WTC11 (cell line): ENCODE data around the gene GRPEL2. TPM values are rescaled to one million over a fixed set of nuclear protein-coding genes. Genes with fewer than 3 reads are reported as not detected.

Experiments used
- ATAC-seq: fragments of 200-7000 bp; cut with Tn5 transposase; 2 replicates; pipeline ENCODE4 v1.10.0; 2021; ENCODE audit warnings: mild to moderate bottlenecking, moderate library complexity
- Bru-seq: library from RNA; stranded (reverse); fragments of 400-500 nt; gene quantifications from one replicate; lab custom pipeline; 2021; lab: Mats Ljungman, UMichigan
- CTCF ChIA-PET: fragments of 300-600 bp; sonication (Branson Sonifier 250); formaldehyde crosslinking; loops from one replicate; lab custom pipeline; 2021; ENCODE audit warnings: antibody characterized with exemption; lab: Charles Lee
- POLR2A ChIA-PET: fragments of 350-600 bp; sonication (Branson Sonifier 250); formaldehyde crosslinking; loops from one replicate; lab custom pipeline; 2021; ENCODE audit warnings: antibody characterized with exemption; lab: Charles Lee
- DNase-seq: peaks from one replicate; pipeline ENCODE4 v3.0.0; 2021; ENCODE audit warnings: low spot score
- H3K27ac Mint-ChIP-seq: 2 replicates; pipeline ENCODE4 v1.8.0; 2021; ENCODE audit warnings: mixed read lengths
- H3K27me3 Mint-ChIP-seq: 2 replicates; pipeline ENCODE4 v1.8.0; 2021; ENCODE audit warnings: low read depth, mild to moderate bottlenecking, moderate library complexity, mixed read lengths
- H3K36me3 Mint-ChIP-seq: 2 replicates; pipeline ENCODE4 v1.8.0; 2021; ENCODE audit warnings: mixed read lengths
- H3K4me1 Mint-ChIP-seq: 2 replicates; pipeline ENCODE4 v1.8.0; 2022; ENCODE audit warnings: mixed read lengths
- H3K4me3 Mint-ChIP-seq: 2 replicates; pipeline ENCODE4 v1.8.0; 2021; ENCODE audit warnings: mild to moderate bottlenecking, moderate library complexity, mixed read lengths
- H3K9me3 Mint-ChIP-seq: 2 replicates; pipeline ENCODE4 v1.8.0; 2021; ENCODE audit warnings: mixed read lengths
- CBFB ChIP-seq: sonication (generic); formaldehyde crosslinking; IDR thresholded peaks from 2 replicates; pipeline ENCODE4 v1.8.1; 2022; ENCODE audit warnings: mild to moderate bottlenecking, low read depth, missing genetic modification reagents
- FOXP1 ChIP-seq: sonication (generic); formaldehyde crosslinking; IDR thresholded peaks from 2 replicates; pipeline ENCODE4 v1.8.0; 2022; ENCODE audit warnings: missing genetic modification reagents, mild to moderate bottlenecking, moderate library complexity, borderline replicate concordance
- GRHL2 ChIP-seq: fragments of 250-450 bp; sonication (Bioruptor Pico); IDR thresholded peaks from 2 replicates; pipeline ENCODE4 v1.8.0; 2022; ENCODE audit warnings: mild to moderate bottlenecking, moderate library complexity; ENCODE audit not compliant: insufficient replicate concordance, severe bottlenecking
- HMGA2 ChIP-seq: fragments of 250-450 bp; sonication (Bioruptor Pico); IDR thresholded peaks from 2 replicates; pipeline ENCODE4 v1.4.0; 2021; ENCODE audit warnings: mild to moderate bottlenecking, moderate library complexity
- JAZF1 ChIP-seq: fragments of 250-450 bp; sonication (Bioruptor Pico); IDR thresholded peaks from 2 replicates; pipeline ENCODE4 v1.9.0; 2021; ENCODE audit warnings: moderate library complexity, mild to moderate bottlenecking, inconsistent platforms
- KAT7 ChIP-seq: sonication (generic); formaldehyde crosslinking; IDR thresholded peaks from 2 replicates; pipeline ENCODE4 v1.8.1; 2023; ENCODE audit warnings: missing genetic modification reagents, mild to moderate bottlenecking, borderline replicate concordance
- NFATC4 ChIP-seq: fragments of 250-450 bp; sonication (Bioruptor Pico); IDR thresholded peaks from 2 replicates; pipeline ENCODE4 v1.9.0; 2021; ENCODE audit warnings: mild to moderate bottlenecking
- NFYB ChIP-seq: sonication (generic); formaldehyde crosslinking; conservative IDR thresholded peaks from 2 replicates; pipeline ENCODE4 v1.8.0; 2022; ENCODE audit warnings: low read depth, missing genetic modification reagents
- NR3C1 ChIP-seq: sonication (generic); formaldehyde crosslinking; conservative IDR thresholded peaks from 2 replicates; pipeline ENCODE4 v1.8.1; 2023; ENCODE audit warnings: low read depth, mild to moderate bottlenecking, missing genetic modification reagents
- OVOL2 ChIP-seq: fragments of 250-450 bp; sonication (Bioruptor Pico); IDR thresholded peaks from 2 replicates; pipeline ENCODE4 v1.9.0; 2021; ENCODE audit warnings: mild to moderate bottlenecking, borderline replicate concordance
- PRRX2 ChIP-seq: fragments of 250-450 bp; sonication (Bioruptor Pico); IDR thresholded peaks from 2 replicates; pipeline ENCODE4 v1.8.0; 2021; ENCODE audit warnings: mild to moderate bottlenecking
- SMAD4 ChIP-seq: sonication (generic); formaldehyde crosslinking; IDR thresholded peaks from 2 replicates; pipeline ENCODE4 v1.8.0; 2022; ENCODE audit warnings: mild to moderate bottlenecking, missing genetic modification reagents
- TEAD1 ChIP-seq: sonication (generic); formaldehyde crosslinking; IDR thresholded peaks from 2 replicates; pipeline ENCODE4 v1.8.0; 2022; ENCODE audit warnings: mild to moderate bottlenecking, missing genetic modification reagents
- ZNF121 ChIP-seq: sonication (generic); formaldehyde crosslinking; IDR thresholded peaks from 2 replicates; pipeline ENCODE4 v1.8.0; 2023; ENCODE audit warnings: missing genetic modification reagents
- ZNF219 ChIP-seq: sonication (generic); formaldehyde crosslinking; IDR thresholded peaks from 2 replicates; pipeline ENCODE4 v1.8.0; 2023; ENCODE audit warnings: missing genetic modification reagents, mild to moderate bottlenecking, borderline replicate concordance
- ZNF232 ChIP-seq: sonication (generic); formaldehyde crosslinking; IDR thresholded peaks from 2 replicates; pipeline ENCODE4 v1.8.0; 2022; ENCODE audit warnings: mild to moderate bottlenecking, missing genetic modification reagents
- ZNF396 ChIP-seq: fragments of 250-450 bp; sonication (Bioruptor Pico); IDR thresholded peaks from 2 replicates; pipeline ENCODE4 v1.8.0; 2021; ENCODE audit warnings: mild to moderate bottlenecking, moderate library complexity, borderline replicate concordance
- ZNF423 ChIP-seq: fragments of 250-450 bp; sonication (Bioruptor Pico); IDR thresholded peaks from 2 replicates; pipeline ENCODE4 v2.1.2; 2022; ENCODE audit warnings: mild to moderate bottlenecking, moderate library complexity
- long read RNA-seq, 3 experiments: library from RNA in 1 of 3; library from capped mRNA in 1 of 3; library from polyadenylated mRNA in 1 of 3; unstranded in 2 of 3; stranded (forward) in 1 of 3; transcript quantifications; one replicate each; pipeline ENCODE4 v2.0.0, GENCODE V29; 2021
- total RNA-seq: library from RNA; stranded (reverse); gene quantifications from 3 replicates; pipeline ENCODE4 v1.2.3, GENCODE V29; 2021
- TF ChIP-seq, protein P1 (sequence below): sonication (generic); formaldehyde crosslinking; IDR thresholded peaks from 2 replicates; pipeline ENCODE4 v1.8.0; 2022; ENCODE audit warnings: mild to moderate bottlenecking, missing genetic modification reagents
- TF ChIP-seq, protein P2 (sequence below): fragments of 250-450 bp; sonication (Bioruptor Pico); IDR thresholded peaks from 2 replicates; pipeline ENCODE4 v2.1.2; 2022; ENCODE audit warnings: mild to moderate bottlenecking, moderate library complexity
- TF ChIP-seq, protein P3 (sequence below): fragments of 250-450 bp; sonication (Bioruptor Pico); IDR thresholded peaks from 2 replicates; pipeline ENCODE4 v1.9.0; 2021; ENCODE audit warnings: mild to moderate bottlenecking
- TF ChIP-seq, protein P4 (sequence below): sonication (generic); formaldehyde crosslinking; IDR thresholded peaks from 2 replicates; pipeline ENCODE4 v1.8.1; 2023; ENCODE audit warnings: mild to moderate bottlenecking, missing genetic modification reagents, moderate library complexity
- TF ChIP-seq, protein P5 (sequence below): sonication (generic); formaldehyde crosslinking; IDR thresholded peaks from 2 replicates; pipeline ENCODE4 v1.8.1; 2022; ENCODE audit warnings: mild to moderate bottlenecking, missing genetic modification reagents, moderate library complexity, borderline replicate concordance
- TF ChIP-seq, protein P6 (sequence below): sonication (generic); formaldehyde crosslinking; IDR thresholded peaks from 2 replicates; pipeline ENCODE4 v1.8.1; 2023; ENCODE audit warnings: mild to moderate bottlenecking, missing genetic modification reagents, borderline replicate concordance
- TF ChIP-seq, protein P7 (sequence below): sonication (generic); formaldehyde crosslinking; IDR thresholded peaks from 2 replicates; pipeline ENCODE4 v1.8.1; 2022; ENCODE audit warnings: low read depth, mild to moderate bottlenecking, moderate library complexity, missing genetic modification reagents, borderline replicate concordance

Gene GRPEL2, protein sequence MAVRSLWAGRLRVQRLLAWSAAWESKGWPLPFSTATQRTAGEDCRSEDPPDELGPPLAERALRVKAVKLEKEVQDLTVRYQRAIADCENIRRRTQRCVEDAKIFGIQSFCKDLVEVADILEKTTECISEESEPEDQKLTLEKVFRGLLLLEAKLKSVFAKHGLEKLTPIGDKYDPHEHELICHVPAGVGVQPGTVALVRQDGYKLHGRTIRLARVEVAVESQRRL
- total RNA-seq (35.3 to 48.6 TPM (median 35.5 TPM) in 3 replicates), Bru-seq, nascent RNA (percentile 98 among the genes with signal in this experiment)
- long read RNA-seq, experiment 1, full-length matches to known transcripts = 199 of 238 reads
- long read RNA-seq, experiment 1, partial matches to known transcripts = 33 of 238 reads
- long read RNA-seq, experiment 1, other reads (novel, unspliced or antisense) = 6 of 238 reads
- long read RNA-seq, experiment 2, full-length matches to known transcripts = 7 of 25 reads
- long read RNA-seq, experiment 2, partial matches to known transcripts = 18 of 25 reads
- long read RNA-seq, experiment 2, other reads (novel, unspliced or antisense) = 0 of 25 reads
- long read RNA-seq, experiment 3, full-length matches to known transcripts = 19 of 27 reads
- long read RNA-seq, experiment 3, partial matches to known transcripts = 0 of 27 reads
- long read RNA-seq, experiment 3, other reads (novel, unspliced or antisense) = 8 of 27 reads

DNA sequence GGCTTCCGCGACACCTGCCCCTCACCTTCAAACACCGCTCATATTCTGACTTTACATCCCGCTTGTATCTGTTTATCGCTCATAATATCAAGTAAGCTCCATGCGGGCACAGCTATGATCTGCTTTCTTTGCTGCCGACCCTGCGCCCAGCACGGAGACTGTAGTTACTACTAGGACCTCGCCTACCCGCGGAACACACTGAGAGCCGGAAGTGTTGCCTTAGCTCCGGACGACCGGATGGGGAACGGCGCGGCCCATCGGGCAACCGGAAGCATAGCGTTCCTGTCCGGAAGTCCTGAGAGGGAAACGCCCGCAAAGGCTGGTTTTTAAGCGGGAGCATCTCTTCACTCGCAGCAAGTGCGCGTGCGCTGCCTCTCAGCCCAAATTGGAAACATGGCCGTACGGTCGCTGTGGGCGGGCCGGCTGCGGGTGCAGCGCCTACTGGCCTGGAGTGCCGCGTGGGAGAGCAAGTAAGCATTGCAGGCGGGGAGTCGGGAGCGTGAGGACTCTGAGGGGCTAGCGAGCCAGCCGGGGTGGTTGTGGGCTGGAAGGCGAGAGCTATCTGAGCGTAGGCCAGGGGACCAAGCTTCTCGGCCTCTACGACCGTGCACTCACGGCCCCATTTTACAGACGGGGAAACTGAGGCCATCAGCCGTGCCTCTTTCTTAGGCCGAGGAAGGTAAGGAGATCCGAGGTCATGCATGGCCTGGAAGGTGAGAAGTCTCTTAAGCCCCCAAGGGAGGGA lies at the start of gene GRPEL2:
TSS of gene GRPEL2 (plus strand) at position 353 of the 745 bp plus-strand sequence. CDS start at position 394, 41 bp downstream.
- DNase-seq = peak; percentile 94
- POLR2A ChIA-PET = interaction anchor here (0.7 to 1.5 kb wide), 5 partner anchors 12 to 214 kb away, joined by 3 to 16 read pairs (median 4); partner anchors contain the start of gene PCYOX1L
- H3K36me3 Mint-ChIP-seq = peaks cover 35% of the 10 kb centered on the region
- peak within 1 kb of the TSS; percentile 89 for H3K4me3 Mint-ChIP-seq
- peaks cover 20% of the 10 kb centered on the region for H3K4me1 Mint-ChIP-seq
- H3K9me3 Mint-ChIP-seq = no peaks in the 10 kb centered on the region
- H3K27me3 Mint-ChIP-seq = peaks cover 13% of the 10 kb centered on the region
- peak within 1 kb of the TSS; percentile 90 for H3K27ac Mint-ChIP-seq
- peak; percentile 97 for ATAC-seq
- CTCF ChIA-PET = interaction anchor here (0.6 to 3.0 kb wide), 11 partner anchors 10 to 942 kb away, joined by 3 to 15 read pairs (median 4); partner anchors contain the start of gene PCYOX1L
- TF ChIP-seq, protein P1, sequence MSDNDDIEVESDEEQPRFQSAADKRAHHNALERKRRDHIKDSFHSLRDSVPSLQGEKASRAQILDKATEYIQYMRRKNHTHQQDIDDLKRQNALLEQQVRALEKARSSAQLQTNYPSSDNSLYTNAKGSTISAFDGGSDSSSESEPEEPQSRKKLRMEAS (CRISPR knock-in tag) = peak; percentile 94
- TF ChIP-seq, protein P2, sequence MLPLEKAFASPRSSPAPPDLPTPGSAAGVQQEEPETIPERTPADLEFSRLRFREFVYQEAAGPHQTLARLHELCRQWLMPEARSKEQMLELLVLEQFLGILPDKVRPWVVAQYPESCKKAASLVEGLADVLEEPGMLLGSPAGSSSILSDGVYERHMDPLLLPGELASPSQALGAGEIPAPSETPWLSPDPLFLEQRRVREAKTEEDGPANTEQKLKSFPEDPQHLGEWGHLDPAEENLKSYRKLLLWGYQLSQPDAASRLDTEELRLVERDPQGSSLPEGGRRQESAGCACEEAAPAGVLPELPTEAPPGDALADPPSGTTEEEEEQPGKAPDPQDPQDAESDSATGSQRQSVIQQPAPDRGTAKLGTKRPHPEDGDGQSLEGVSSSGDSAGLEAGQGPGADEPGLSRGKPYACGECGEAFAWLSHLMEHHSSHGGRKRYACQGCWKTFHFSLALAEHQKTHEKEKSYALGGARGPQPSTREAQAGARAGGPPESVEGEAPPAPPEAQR (CRISPR knock-in tag) = no peak
- TF ChIP-seq NFYB (CRISPR knock-in tag) = 0 out of 2 replicates have a peak, but pooled peaks have one; percentile 31
- peak; percentile 98; the same call in 1 of the 2 replicates for TF ChIP-seq KAT7 (CRISPR knock-in tag)
- peak; percentile 92 for TF ChIP-seq FOXP1
- TF ChIP-seq, protein P3, sequence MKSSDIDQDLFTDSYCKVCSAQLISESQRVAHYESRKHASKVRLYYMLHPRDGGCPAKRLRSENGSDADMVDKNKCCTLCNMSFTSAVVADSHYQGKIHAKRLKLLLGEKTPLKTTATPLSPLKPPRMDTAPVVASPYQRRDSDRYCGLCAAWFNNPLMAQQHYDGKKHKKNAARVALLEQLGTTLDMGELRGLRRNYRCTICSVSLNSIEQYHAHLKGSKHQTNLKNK (CRISPR knock-in tag) = no peak
- TF ChIP-seq ZNF121 (CRISPR knock-in tag) = no peak
- no peak for TF ChIP-seq NFATC4 (CRISPR knock-in tag)
- TF ChIP-seq, protein P4, sequence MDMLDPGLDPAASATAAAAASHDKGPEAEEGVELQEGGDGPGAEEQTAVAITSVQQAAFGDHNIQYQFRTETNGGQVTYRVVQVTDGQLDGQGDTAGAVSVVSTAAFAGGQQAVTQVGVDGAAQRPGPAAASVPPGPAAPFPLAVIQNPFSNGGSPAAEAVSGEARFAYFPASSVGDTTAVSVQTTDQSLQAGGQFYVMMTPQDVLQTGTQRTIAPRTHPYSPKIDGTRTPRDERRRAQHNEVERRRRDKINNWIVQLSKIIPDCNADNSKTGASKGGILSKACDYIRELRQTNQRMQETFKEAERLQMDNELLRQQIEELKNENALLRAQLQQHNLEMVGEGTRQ (CRISPR knock-in tag) = no peak
- TF ChIP-seq, protein P5, sequence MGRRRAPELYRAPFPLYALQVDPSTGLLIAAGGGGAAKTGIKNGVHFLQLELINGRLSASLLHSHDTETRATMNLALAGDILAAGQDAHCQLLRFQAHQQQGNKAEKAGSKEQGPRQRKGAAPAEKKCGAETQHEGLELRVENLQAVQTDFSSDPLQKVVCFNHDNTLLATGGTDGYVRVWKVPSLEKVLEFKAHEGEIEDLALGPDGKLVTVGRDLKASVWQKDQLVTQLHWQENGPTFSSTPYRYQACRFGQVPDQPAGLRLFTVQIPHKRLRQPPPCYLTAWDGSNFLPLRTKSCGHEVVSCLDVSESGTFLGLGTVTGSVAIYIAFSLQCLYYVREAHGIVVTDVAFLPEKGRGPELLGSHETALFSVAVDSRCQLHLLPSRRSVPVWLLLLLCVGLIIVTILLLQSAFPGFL (CRISPR knock-in tag) = 0 out of 2 replicates have a peak, but pooled peaks have one; percentile 64
- no peak for TF ChIP-seq JAZF1 (CRISPR knock-in tag)
- TF ChIP-seq ZNF232 (CRISPR knock-in tag) = no peak
- TF ChIP-seq, protein P6, sequence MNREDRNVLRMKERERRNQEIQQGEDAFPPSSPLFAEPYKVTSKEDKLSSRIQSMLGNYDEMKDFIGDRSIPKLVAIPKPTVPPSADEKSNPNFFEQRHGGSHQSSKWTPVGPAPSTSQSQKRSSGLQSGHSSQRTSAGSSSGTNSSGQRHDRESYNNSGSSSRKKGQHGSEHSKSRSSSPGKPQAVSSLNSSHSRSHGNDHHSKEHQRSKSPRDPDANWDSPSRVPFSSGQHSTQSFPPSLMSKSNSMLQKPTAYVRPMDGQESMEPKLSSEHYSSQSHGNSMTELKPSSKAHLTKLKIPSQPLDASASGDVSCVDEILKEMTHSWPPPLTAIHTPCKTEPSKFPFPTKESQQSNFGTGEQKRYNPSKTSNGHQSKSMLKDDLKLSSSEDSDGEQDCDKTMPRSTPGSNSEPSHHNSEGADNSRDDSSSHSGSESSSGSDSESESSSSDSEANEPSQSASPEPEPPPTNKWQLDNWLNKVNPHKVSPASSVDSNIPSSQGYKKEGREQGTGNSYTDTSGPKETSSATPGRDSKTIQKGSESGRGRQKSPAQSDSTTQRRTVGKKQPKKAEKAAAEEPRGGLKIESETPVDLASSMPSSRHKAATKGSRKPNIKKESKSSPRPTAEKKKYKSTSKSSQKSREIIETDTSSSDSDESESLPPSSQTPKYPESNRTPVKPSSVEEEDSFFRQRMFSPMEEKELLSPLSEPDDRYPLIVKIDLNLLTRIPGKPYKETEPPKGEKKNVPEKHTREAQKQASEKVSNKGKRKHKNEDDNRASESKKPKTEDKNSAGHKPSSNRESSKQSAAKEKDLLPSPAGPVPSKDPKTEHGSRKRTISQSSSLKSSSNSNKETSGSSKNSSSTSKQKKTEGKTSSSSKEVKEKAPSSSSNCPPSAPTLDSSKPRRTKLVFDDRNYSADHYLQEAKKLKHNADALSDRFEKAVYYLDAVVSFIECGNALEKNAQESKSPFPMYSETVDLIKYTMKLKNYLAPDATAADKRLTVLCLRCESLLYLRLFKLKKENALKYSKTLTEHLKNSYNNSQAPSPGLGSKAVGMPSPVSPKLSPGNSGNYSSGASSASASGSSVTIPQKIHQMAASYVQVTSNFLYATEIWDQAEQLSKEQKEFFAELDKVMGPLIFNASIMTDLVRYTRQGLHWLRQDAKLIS = no peak
- TF ChIP-seq OVOL2 = no peak
- TF ChIP-seq SMAD4 (CRISPR knock-in tag) = no peak
- TF ChIP-seq CBFB (CRISPR knock-in tag) = no peak
- peak; percentile 85; the same call in 1 of the 2 replicates for TF ChIP-seq PRRX2 (CRISPR knock-in tag)
- no peak for TF ChIP-seq HMGA2 (CRISPR knock-in tag)
- TF ChIP-seq NR3C1 (CRISPR knock-in tag) = no peak
- TF ChIP-seq, protein P7, sequence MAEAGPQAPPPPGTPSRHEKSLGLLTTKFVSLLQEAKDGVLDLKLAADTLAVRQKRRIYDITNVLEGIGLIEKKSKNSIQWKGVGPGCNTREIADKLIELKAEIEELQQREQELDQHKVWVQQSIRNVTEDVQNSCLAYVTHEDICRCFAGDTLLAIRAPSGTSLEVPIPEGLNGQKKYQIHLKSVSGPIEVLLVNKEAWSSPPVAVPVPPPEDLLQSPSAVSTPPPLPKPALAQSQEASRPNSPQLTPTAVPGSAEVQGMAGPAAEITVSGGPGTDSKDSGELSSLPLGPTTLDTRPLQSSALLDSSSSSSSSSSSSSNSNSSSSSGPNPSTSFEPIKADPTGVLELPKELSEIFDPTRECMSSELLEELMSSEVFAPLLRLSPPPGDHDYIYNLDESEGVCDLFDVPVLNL (CRISPR knock-in tag) = no peak
- TF ChIP-seq ZNF219 (CRISPR knock-in tag) = no peak
- TF ChIP-seq GRHL2 (CRISPR knock-in tag) = no peak
- no peak for TF ChIP-seq ZNF396 (CRISPR knock-in tag)
- TF ChIP-seq ZNF423 (CRISPR knock-in tag) = no peak
- 0 out of 2 replicates have a peak, but pooled peaks have one; percentile 81 for TF ChIP-seq TEAD1 (CRISPR knock-in tag)
